NCI-H2107 (cell line): ENCODE results near the gene FGF6.
"Not testable (repeated sequence)": the region's sequence is repeated elsewhere in the genome, so short reads cannot be mapped to it uniquely, and the experiment has no call there.

Experiments used
- DNase-seq: peaks from one replicate; lab custom pipeline; 2025; lab: John Stamatoyannopoulos, UW

FGF6 gene, protein sequence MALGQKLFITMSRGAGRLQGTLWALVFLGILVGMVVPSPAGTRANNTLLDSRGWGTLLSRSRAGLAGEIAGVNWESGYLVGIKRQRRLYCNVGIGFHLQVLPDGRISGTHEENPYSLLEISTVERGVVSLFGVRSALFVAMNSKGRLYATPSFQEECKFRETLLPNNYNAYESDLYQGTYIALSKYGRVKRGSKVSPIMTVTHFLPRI

DNA sequence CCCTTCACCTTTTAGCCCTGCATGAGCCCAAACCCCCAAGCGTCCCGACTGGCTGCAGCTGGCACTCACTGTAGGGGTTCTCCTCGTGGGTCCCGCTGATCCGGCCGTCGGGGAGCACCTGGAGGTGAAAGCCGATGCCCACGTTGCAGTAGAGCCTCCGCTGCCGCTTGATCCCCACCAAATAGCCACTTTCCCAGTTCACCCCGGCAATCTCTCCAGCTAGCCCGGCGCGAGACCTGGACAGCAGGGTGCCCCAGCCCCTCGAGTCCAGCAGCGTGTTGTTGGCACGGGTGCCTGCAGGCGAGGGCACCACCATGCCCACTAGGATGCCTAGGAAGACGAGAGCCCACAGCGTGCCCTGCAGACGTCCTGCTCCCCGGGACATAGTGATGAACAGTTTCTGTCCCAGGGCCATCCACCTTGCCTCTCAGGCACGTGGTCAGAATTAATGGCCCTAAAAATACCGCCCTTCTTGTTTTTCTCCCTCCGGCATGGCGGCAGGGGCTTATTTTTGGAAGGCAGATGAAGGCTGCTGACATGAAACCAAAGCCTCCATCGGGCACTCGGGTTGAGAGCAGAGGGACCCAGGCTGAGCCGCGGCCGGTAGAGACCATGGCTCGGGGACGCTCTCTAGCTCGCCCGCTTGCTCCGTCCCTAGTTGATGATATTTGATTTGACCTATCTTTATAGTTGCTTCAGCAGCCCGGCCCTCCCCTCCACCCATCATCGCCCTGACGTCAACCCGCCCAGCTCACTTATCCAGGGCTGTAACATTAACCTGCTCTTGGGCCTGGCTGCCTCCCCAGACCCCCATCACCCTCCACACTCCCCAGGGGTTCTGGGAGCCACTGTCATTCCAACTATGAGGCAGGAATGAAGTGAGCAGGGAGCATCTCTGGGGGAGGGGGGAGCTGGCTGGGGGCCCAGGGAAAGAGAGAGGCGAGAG, at the start of gene FGF6:
TSS of gene FGF6 (minus strand) at position 660 of the 946 bp plus-strand sequence. CDS start at position 415, 245 bp downstream.
- no peak for DNase-seq

DNA sequence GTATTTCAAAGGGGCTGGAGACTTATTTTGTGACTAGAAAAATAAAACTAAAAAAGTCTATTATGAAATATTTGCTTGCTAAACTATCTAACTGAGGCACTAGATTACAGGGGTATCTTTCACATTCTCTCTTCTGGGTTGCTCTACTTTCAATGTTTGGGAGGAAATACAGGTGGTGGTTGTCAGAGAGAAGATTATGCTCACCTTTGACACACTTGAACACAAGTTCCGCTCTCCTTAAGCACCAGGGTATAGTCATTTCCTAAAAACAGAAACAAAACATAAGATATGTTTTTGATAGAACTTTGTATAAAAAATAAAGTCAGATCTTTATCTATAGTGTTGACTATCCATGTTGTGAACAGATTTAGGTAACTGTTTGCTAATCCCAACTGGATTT, 45.4 kb upstream of the FGF6 start:
- no peak for DNase-seq

DNA sequence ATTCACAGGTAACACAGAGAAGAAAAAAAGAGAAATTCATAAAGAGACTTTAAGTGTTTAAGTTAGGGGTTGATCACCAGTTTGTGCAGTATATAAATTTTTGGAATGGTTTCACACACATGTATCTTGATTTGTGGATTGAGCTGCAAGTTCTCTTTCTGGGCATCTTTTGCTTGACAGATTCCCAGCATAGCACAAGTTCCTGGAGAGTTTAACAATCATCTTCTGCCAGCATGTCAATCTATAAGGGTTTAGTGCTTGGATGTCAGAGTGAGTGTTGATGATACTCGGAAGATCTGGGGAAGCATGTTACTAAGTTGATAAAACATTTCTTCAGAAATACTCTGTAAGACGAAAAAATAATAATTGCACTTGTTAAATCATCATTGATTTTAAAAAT, 43.9 kb upstream of the FGF6 start:
- no peak for DNase-seq

DNA sequence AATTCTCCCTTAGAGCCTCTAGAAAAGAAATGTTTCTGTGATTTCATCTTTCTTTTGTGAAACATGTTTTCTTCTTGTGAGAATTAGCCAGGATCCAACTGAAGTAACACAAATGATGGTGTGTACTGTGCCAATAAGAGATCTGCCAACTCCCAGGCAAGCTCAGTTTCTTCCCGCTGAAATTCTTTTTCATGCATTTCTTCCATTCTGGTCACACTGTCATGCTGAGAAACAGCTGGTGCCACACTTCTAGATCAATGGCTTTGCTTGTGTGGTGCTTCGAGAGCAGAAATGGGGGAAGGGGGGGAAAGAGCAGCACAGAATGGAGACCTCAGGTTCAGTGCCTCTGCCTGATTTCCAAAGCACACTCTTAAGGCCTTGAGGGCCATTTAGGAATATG, 41.4 kb upstream of the FGF6 start:
- DNase-seq: no peak

DNA sequence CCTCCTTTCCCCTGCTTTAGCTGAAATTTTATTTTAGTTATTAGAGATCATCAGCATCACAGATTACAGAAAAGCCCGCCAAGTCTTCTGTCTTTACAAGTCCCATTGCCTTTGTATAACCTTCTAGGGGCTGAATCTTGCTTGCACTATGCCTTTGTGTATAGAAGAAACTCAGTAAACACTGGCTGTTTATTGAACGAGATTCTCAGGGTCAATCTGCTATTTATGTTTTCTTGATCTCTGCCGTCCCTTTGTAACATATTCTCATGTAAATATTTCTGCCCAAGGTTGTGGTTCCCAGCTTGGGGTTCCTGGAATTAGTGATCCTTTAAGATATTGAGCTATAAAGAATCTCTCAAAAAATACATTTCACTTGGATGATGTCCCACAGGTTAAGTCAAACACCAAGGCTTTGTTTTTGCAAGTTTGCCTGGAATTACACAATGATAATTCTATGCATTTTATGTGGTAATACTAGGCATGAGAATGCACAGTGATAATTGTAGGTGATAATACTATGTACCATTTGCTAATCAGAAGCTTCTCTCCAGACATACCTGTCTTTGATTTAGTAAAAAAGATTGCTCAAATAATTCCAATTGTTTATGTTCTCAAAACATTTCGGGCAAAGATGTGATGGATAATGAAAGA, 40.6 kb upstream of the FGF6 start:
- DNase-seq: no peak

DNA sequence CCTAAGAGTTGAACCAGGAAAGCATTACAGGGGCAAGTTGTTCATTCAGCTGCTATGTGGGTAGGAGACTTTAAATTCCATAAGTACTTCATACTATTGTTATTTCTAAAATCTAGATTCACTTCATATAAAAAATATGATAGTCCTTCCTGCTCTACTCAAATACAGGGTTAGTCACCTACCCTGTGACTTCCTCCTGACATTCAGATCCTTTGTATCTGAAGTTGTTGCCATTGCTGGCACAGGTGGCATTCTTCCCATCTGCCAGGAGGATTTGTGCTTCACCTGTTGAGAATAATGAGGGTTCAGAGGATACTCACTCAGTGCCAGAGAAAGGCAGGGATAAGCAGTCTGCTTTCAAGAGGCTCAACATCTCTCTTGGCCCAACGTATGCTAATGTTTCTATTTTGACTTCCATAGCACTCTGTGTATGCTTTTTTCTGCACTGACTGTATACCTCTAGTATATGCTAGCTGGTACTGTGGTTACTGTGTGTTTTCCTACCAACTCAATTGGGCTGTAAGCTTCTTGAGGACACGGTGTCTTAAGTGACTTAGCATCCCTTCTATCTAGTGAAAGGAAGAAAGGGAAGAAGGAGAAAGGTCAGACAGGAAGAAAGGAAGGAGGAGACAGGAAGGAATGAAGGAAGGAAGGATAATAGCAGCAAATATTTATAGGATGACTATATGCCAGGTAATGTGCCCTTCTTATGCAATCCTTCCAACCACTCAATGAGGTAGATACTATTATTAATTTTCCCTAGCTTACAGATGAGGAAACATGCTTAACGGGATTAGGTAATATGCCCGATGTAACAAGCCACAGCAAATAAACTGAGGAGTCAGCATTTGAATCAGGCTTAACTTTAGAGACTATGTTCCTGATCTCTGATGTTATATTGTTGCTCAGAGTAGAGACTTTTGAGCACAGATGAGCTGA, 38.5 kb upstream of the FGF6 start:
- peak; percentile 9 for DNase-seq

DNA sequence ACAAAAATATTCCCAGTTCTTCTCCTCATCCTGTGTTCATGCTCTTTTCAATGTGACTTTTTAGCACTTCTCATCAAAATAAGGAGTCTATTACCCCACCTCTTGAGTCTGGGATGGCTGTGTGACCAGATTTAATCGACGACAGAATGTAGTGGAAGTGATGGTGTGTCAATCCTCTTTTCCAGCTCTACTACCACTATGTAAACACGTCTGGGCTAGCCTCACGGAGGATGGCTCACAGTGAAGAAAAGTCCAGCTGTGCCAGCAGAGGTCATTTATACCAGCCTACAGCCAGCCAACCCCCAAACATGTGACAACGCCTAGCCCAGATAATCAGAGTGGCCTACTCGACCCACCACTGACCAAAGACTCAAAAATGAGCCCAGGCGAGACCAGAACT, 37.3 kb upstream of the FGF6 start:
- no peak for DNase-seq

DNA sequence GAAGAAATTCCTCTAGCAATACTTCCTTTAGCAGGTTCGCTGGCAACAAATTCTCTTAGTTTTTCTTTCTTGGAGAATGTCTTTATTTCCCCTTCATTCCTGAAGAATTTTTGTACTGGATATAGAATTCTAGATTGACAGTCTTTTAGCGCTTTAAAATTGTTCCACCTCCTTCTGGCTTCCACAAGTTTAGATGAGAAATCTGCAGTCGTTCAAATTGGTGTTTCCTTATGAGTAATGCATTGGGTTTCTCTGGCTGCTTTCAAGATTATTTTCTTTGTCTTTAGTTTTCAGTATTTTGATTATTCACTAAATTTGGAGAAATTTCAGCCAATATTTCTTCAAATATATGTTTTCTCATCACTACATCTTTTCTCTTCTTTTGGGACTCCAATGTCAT, 33.3 kb upstream of the FGF6 start:
- DNase-seq: no peak

DNA sequence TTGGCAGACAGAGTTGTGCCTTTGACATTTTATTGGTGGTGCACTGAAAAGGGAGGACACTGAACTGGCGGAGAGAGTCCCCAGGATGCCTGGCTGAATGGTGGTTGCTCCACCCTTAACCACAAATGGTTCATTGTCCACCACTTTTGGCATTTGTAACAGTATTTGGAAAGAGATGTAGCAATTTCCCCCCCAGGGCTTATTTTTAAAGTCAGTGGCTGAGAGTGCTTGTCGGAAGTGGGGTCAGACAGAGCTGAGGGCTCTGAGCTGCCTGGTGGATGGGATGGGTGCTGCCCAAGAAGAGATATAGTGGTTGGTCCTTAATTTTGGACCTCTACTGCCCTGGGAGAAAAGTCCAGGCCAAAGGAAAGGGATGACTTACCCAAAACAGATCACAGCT, 31.5 kb upstream of the FGF6 start:
- no peak for DNase-seq

DNA sequence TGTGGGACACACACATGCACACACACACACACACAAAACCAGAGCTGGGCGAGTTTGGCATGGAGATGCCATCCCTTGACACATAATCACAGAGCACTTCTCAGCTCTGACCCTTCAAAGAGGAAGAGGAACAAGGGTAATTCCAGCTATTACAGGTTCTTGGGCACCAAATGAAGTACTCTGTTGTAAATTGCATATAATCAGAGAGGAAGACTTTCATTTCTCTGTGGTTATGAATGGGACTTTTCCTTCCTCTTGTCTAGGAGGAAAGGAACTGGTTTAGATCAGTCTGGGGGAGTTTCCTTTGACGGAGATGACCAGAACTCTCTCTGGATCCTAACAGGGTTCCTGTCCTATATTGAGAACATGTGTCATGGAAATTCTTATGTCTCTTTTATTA, 26.4 kb upstream of the FGF6 start:
- no peak for DNase-seq

DNA sequence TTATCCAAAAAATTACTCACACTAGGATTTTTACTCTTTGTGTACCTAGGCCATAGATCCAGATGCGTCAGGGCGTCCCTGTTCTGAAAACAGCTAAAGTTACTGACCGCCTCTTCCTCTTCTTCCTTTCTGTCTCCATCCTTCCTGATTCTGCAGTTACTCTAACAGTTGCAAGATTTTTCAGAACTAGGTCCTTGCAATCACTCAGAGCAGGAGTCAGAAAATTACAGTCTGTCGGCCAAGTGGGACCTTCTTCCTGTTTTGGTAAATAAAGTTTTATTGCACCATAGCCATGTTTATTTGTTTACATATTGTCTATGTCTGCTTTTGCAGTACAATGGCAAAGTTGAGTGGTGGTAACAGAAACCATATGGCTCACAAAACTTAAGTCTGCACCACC, 25.6 kb upstream of the FGF6 start:
- DNase-seq: no peak

DNA sequence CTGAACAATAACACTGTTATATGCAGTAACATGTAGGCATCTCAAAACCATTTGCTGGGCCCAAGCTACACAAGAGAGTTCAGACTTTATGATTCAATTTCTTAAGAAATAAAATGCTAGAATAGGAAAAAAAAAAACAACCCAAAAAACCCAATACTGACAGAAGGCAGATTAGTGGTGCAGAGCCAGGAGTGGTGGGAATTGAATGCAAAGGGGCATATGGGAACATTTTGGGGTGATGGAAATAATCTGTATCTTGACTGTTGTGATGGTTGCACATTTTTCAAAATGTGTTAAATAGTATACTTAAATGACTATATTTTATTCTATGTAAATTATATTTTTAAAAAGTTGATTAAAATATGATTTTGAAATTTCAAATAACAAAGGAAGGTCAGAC, 23.4 kb upstream of the FGF6 start:
- no peak for DNase-seq

DNA sequence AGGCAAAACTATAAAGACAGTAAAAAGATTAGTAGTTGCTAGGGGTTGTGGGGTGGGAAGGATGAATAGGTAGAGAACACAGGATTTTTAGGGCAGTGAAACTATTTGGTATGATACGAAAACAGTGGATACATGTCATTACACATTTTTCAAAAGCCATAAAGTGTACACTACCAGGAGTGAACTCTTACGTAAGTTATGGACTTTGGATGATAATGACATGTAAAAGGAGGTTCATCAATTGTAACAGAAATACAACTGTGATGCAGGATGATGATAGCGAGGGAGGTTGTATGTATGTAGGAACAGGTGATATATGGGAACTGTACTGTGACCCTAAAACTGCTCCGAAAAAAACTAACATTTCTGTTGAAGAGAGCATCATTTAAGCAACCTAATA, 15.1 kb upstream of the FGF6 start:
- DNase-seq: no peak

DNA sequence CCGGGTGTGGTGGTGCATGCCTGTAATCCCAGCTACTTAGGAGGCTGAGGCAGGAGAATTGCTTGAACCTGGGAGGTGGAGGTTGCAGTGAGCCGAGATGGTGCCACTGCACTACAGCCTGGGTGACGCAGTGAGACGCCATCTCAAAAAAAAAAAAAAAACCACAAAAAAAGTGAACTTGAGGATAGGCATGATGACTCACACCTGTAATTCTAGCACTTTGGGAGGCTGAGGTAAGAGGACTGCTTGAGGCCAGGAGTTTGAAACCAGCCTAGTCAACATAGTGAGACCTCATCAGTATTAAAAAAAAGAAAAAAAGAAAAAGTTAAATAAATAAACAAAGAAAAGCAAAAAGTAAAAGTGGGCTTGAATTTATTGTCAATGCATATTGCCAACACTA, 10.2 kb upstream of the FGF6 start:
- DNase-seq: not testable (repeated sequence)

DNA sequence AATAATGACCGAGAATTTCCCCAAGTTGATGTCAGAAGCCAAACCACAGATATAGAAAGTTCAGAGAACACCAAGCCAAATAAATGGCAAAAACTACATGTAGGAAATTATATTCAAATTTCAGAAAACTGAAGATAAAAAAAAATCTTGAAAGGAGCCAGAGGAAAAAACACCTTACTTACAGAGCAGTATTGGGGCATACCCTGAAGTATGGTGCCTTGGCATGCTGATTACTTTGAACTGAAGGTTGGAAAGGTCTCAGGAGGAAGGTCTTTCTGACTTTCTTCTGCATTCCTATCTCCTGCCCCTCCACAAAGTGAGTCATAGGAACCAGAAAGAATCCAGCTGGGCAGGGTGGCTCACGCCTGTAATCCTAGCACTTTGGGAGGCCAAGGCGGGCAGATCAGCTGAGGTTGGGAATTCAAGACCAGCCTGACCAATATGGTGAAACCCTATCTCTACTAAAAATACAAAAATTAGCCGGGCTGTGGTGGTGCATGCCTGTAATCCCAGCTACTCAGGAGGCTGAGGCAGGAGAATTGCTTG, 8.8 kb upstream of the FGF6 start:
- DNase-seq: no peak

DNA sequence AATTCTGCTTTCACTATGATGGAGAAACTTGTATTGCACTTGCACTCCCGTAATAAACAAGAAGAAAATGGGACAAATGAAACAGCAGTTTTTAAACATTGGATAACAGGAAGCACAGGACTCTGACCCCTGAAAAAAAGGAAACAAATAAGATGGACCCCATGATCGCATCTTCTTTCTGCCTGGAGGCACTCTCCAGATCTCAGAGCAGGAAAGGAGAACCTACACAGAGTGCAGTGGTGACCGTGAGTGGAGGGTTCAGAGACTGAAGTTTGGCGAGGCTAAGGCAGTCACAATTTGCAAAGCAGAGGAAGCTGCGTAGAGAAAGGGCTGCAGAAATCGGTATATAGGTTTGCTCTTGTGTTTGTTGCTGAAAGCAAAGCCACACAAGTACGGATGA, 6.1 kb upstream of the FGF6 start:
- no peak for DNase-seq

DNA sequence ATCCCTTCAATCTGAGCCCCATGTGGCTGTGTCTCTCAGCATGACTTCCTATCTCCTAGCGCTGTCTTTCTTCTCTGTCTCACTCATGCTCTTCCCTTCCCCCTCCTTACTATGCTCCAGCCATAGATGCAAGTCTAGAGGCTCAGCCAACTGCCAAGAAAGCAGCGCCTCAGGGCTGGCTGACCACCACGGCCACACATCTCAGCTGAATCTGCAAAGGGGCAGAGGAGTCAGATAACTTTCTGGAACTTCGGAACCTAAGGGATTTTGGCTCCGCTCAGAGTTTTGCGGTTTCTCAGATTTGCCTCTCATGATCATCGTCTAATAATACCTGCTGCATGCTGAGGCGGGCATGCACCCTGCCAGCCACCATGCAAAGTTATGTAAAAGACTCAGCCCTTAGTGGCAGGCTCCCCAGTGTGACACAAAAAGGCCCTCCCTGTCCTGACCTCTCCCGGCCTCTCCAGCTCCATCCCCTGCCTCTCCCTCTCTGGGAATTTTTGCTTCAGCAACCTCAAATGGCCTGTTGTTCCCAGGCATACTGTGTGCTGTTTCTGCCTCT, 5.0 kb upstream of the FGF6 start:
- DNase-seq: no peak

DNA sequence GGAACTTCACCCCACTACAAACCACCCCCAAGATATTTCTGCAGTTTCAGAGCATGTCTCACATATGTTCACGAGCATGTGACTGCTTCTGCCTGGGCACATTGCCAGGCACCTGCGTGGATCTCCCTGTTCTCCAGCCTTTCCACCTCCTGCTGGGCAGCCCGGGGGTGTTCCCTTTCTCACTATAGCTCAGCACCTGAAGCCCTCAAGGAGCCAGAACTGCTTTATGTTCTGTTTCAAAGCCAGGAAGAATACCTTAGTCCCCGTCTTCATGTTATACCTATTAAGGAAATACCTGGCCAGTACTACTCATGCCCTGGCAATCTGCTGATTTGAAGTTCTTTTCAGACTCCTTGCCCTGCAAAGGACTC, 4.2 kb upstream of the FGF6 start:
- DNase-seq: peak; percentile 45

DNA sequence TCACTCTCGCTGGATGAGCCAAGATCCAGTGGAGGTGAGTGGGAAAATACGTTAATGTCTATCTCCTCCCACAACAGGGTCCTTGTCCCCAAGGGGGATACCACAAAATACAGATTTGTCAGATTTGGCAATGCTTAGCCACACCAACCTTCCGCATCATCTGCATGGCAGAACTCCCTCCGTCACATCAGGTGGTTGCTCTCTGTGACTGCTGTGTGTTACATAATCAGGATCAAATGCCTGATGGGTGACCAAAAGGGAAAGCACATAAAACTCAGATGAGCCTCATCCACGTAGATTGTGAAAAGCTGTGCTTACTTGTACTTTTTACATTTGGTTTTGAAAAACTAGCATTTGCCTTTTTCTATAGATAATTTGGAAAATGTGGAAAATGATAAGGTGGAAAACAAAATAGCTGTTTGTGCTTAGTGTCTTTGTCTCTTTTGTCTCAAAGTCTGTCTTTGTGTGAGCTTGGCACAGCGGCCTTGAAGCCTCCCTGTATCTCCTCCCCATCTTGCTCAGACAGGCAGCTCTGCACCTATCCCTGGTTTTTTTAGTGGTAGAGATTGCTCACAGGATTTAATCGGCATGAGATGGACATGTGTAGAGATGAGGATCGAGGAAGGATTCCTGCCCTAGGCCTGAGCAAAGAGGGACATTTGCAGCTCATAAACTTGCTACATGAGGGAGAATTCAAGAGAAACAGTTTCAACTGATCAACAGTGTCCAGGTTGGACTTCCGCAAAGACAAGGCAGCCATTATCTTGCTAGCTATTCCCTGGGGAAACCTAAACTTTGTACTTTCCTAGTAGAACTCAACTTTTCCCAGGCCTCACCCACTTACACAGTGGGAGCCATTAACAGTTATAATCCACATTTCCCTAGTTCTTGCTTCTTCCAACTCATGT, 3.6 kb upstream of the FGF6 start:
- no peak for DNase-seq

DNA sequence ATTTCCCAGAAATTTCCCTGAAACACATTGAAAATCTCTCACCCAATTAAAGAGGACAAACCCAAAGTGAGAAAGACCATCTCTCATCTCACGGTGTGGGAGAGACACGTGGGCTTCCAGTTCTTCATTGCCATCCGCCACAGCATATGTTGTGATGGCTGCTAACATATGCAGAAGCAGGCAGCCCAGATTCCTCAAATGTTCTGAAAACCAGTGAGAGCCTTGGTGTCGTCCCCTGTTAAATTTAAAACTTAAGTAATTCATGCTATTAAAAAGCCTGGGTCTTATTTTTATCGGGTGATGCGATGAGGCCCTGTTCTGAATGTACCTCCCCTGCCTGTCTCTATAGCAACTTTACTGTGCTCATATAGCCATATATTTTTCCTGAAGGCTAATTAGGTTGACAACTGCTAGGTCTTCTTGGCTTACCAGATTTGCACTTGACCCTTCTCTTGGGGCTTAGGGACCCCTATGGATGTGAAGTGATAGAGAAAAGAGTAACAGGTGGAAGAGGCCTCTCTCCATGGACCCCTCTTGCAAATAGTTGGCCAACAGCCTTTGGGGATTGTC, 2.8 kb upstream of the FGF6 start:
- no peak for DNase-seq
